Thyroid gland (tissue), 4 donors: ENCODE results near the gene MVP. TPM values are rescaled to one million over a fixed set of nuclear protein-coding genes. Genes with fewer than 3 reads are reported as not detected.
"Not testable (repeated sequence)": the region's sequence is repeated elsewhere in the genome, so short reads cannot be mapped to it uniquely, and the experiment has no call there.

ENCODE experiments used
- DNase-seq, 2 donors: peaks; one replicate each; pipeline ENCODE4 v3.0.0-alpha.2; 2019
- H3K27ac ChIP-seq, 3 donors: fragments of 200-600 bp; sonication (generic); 1 replicate in 2 of 3; 2 replicates in 1 of 3; pipeline ENCODE4 v1.5.1; 2016 to 2019; ENCODE audit warnings: mild to moderate bottlenecking in 1 of 3, moderate library complexity in 1 of 3
- H3K27me3 ChIP-seq: fragments of 200-600 bp; sonication (generic); one replicate; pipeline ENCODE4 v1.5.1; 2019
- H3K36me3 ChIP-seq, 2 donors: fragments of 200-600 bp; sonication (generic); one replicate each; pipeline ENCODE4 v1.5.1; 2016 to 2019
- H3K4me1 ChIP-seq, 2 donors: fragments of 200-600 bp; sonication (generic); one replicate each; pipeline ENCODE4 v1.5.1; 2017 to 2019
- H3K4me3 ChIP-seq, 3 donors: fragments of 200-600 bp; sonication (generic); replicated peaks in 1 of 3; 1 replicate in 2 of 3; 2 replicates in 1 of 3; pipeline ENCODE4 v1.5.1; 2016; ENCODE audit warnings: mild to moderate bottlenecking in 1 of 3
- H3K9me3 ChIP-seq: fragments of 200-600 bp; sonication (generic); one replicate; pipeline ENCODE4 v1.5.1; 2017
- POLR2A ChIP-seq, 2 donors: fragments of 450-650 bp; IDR thresholded peaks; one replicate each; pipeline ENCODE4 v1.6.1; 2017; ENCODE audit warnings: antibody characterized with exemption in 2 of 2, mild to moderate bottlenecking in 2 of 2, moderate library complexity in 1 of 2
- WGBS, 2 donors: methylation state at CpG; one replicate each; pipeline ENCODE4 v1.1.5; 2017; 5-methylcytosine and 5-hydroxymethylcytosine counted together
- intact Hi-C: fragments of 100-400 bp; cut with DNase I; formaldehyde crosslinking; loops from one replicate; pipeline ENCODE4 v1.15.1; 2023
- total RNA-seq, 4 donors: library from RNA; depleted of rRNA; stranded (reverse); fragments of >200 nt; gene quantifications; one replicate each; pipeline ENCODE4 v1.2.3, GENCODE V29; 2016
- TF ChIP-seq, protein P1 (sequence below), 6 experiments: fragments of 200-600 bp in 3 of 6; fragments of 450-650 bp in 3 of 6; sonication (generic) in 3 of 6; IDR thresholded peaks; one replicate each; pipeline ENCODE4 v1.5.1; 2016 to 2019; ENCODE audit warnings: antibody characterized with exemption in 6 of 6, mild to moderate bottlenecking in 2 of 6, inconsistent platforms in 1 of 6, moderate library complexity in 1 of 6

Gene MVP
- total RNA-seq, 4 donors from 2014 or later, result 70.1 to 127 (median 90.6) TPM

- no peak overlapping the region for H3K4me3 ChIP-seq
- 63 to 86% methylated on average over 5 to 8 of the region's 8 CpGs for WGBS, 2 donors
- H3K36me3 ChIP-seq, result no peaks in the 10 kb centered on the region
- intact Hi-C loops, result no loop called here
- no peak for DNase-seq
- H3K4me1 ChIP-seq, result no peaks in the 10 kb centered on the region
- no peaks in the 10 kb centered on the region for H3K9me3 ChIP-seq
- TF ChIP-seq POLR2A (IDR thresholded peaks at IDR 0.05), result no peak
- TF ChIP-seq, protein P1, sequence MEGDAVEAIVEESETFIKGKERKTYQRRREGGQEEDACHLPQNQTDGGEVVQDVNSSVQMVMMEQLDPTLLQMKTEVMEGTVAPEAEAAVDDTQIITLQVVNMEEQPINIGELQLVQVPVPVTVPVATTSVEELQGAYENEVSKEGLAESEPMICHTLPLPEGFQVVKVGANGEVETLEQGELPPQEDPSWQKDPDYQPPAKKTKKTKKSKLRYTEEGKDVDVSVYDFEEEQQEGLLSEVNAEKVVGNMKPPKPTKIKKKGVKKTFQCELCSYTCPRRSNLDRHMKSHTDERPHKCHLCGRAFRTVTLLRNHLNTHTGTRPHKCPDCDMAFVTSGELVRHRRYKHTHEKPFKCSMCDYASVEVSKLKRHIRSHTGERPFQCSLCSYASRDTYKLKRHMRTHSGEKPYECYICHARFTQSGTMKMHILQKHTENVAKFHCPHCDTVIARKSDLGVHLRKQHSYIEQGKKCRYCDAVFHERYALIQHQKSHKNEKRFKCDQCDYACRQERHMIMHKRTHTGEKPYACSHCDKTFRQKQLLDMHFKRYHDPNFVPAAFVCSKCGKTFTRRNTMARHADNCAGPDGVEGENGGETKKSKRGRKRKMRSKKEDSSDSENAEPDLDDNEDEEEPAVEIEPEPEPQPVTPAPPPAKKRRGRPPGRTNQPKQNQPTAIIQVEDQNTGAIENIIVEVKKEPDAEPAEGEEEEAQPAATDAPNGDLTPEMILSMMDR (IDR thresholded peaks at IDR 0.05), result no peak
- H3K27me3 ChIP-seq, result no peaks in the 10 kb centered on the region
- H3K27ac ChIP-seq, result no peak overlapping the region
Observed at GRCh38 chr16:29868396-29869009, 48.2 kb downstream of the MVP start.

DNA sequence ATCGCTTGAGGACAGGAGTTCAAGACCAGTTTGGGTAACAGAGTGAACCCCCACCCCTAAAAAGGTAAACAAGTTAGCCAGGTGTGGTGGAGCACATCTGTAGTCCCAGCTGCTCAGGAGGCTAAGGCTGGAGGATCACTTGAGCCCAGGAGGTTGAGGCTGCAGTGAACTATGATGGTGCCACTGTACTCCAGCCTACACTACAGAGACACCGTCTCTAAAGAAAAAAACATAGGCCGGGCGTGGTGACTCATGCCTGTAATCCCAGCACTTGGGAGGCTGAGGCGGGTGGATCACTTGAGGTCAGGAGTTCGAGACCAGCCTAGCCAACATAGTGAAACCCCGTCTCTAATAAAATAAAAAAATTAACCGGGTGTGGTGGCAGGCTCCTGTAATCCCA is 48.8 kb downstream of the MVP start:
- H3K27ac ChIP-seq, H3K27me3 ChIP-seq, H3K4me3 ChIP-seq, H3K36me3 ChIP-seq, intact Hi-C loops, DNase-seq, H3K4me1 ChIP-seq, H3K9me3 ChIP-seq: not testable (repeated sequence)
- WGBS, 2 donors, result 92% methylated on average over 8 of the region's 8 CpGs

GRCh38 chr16:29871822-29872546 is 51.7 kb downstream of the MVP start:
- no peak for DNase-seq
- no peak overlapping the region for H3K4me3 ChIP-seq
- 84 to 92% methylated on average over 13 to 15 of the region's 16 CpGs for WGBS, 2 donors
- intact Hi-C loops, result no loop called here
- H3K4me1 ChIP-seq, result peaks cover 0 to 7% of the 10 kb centered on the region in 2 donors
- H3K9me3 ChIP-seq, result no peaks in the 10 kb centered on the region
- H3K27ac ChIP-seq, result no peak overlapping the region
- TF ChIP-seq, protein P1 (IDR thresholded peaks at IDR 0.05), result no peak
- no peak for TF ChIP-seq POLR2A (IDR thresholded peaks at IDR 0.05)
- H3K27me3 ChIP-seq, result peaks cover 7% of the 10 kb centered on the region
- no peaks in the 10 kb centered on the region for H3K36me3 ChIP-seq

DNA sequence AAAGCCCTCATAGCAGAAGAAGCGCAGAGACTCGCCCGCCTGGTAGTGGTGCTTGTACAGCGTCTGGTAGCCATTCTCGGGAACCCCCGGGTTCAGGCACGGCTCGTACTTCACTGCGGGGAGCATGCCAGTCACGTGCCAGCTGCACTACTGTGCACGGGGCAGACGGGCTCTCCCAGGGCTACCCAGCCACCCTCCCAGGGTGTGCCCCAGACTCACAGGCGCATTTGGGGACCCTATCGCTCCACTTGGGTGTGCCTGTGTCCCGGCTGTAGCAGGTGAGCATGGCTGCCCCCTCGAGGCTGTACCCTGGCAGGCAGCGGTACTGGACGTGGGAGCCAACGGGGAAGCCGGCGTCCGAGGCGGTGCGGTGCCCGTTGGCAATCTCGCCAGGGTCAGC is 53.1 kb downstream of the MVP start:
- 69 to 91% methylated on average over 4 to 10 of the region's 26 CpGs for WGBS, 2 donors

GRCh38 chr16:29875206-29875605 is 54.9 kb downstream of the MVP start:
- Histone ChIP-seq H3K4me1 (peaks cover 0 to 7% of the 10 kb centered on the region in 2 donors), H3K9me3 (no peaks in the 10 kb centered on the region), H3K36me3 (no peaks in the 10 kb centered on the region), H3K27me3 (peaks cover 14% of the 10 kb centered on the region), H3K4me3 (no peak overlapping the region), H3K27ac (no peak overlapping the region)
- WGBS, 2 donors, result 93 to 100% methylated on average over 4 to 5 of the region's 6 CpGs
- TF ChIP-seq, protein P1 (IDR thresholded peaks at IDR 0.05), result no peak
- TF ChIP-seq POLR2A (IDR thresholded peaks at IDR 0.05), result no peak
- DNase-seq, result no peak
- intact Hi-C loops, result no loop called here

More for the DNA sequence above, 53.1 kb downstream of the MVP start:
- TF ChIP-seq, protein P1 (IDR thresholded peaks at IDR 0.05), result no peak
- TF ChIP-seq POLR2A (IDR thresholded peaks at IDR 0.05), result no peak
- Histone ChIP-seq H3K4me1 (peaks cover 0 to 7% of the 10 kb centered on the region in 2 donors), H3K4me3 (no peak overlapping the region), H3K27ac (no peak overlapping the region), H3K9me3 (no peaks in the 10 kb centered on the region), H3K36me3 (no peaks in the 10 kb centered on the region), H3K27me3 (peaks cover 14% of the 10 kb centered on the region)
- intact Hi-C loops, result no loop called here
- DNase-seq, result no peak
